WI38 (cell line): ENCODE measurements around the gene VN1R2.
A peak's percentile ranks its signal among the peaks of the same experiment; 100 is the strongest.
"Not testable (repeated sequence)": the region's sequence is repeated elsewhere in the genome, so short reads cannot be mapped to it uniquely, and the experiment has no call there.

Source experiments
- H3K4me3 ChIP-seq: 2 replicates; pipeline ENCODE4 v1.5.1; 2011; ENCODE audit warnings: low read depth, mild to moderate bottlenecking, control low read depth, low read length
- TF ChIP-seq, protein P1 (sequence below): IDR thresholded peaks from 2 replicates; pipeline ENCODE4 v1.5.1; 2012; ENCODE audit warnings: low read depth, mild to moderate bottlenecking, control low read depth, low read length

Gene VN1R2

GRCh38 chr19:53272044-53272443 lies 14.0 kb downstream of the VN1R2 start:
- H3K4me3 ChIP-seq, result no peak overlapping the region
- TF ChIP-seq, protein P1, sequence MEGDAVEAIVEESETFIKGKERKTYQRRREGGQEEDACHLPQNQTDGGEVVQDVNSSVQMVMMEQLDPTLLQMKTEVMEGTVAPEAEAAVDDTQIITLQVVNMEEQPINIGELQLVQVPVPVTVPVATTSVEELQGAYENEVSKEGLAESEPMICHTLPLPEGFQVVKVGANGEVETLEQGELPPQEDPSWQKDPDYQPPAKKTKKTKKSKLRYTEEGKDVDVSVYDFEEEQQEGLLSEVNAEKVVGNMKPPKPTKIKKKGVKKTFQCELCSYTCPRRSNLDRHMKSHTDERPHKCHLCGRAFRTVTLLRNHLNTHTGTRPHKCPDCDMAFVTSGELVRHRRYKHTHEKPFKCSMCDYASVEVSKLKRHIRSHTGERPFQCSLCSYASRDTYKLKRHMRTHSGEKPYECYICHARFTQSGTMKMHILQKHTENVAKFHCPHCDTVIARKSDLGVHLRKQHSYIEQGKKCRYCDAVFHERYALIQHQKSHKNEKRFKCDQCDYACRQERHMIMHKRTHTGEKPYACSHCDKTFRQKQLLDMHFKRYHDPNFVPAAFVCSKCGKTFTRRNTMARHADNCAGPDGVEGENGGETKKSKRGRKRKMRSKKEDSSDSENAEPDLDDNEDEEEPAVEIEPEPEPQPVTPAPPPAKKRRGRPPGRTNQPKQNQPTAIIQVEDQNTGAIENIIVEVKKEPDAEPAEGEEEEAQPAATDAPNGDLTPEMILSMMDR, result no peak

DNA sequence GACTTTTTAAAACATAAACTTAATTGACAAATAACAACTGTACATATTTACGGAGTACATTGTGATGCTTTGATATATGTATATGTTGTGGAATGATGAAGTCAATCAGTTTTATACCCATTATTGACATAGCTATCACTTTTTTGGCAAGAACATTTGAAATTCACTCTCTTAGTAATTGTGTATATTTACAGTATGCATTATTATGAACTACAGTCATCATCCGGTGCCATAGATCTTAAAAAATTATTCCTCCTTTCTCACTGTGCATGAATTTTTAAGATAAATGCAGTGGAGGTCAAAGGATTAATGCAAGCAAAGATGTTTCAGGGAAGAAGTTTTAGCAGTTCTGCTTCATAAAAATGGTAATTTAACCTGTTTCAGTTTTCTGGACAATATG lies 17.4 kb downstream of the VN1R2 start:
- H3K4me3 ChIP-seq, result no peak overlapping the region
- TF ChIP-seq, protein P1, result no peak

- not testable (repeated sequence) for H3K4me3 ChIP-seq
Observed at GRCh38 chr19:53281947-53282346, 23.9 kb downstream of the VN1R2 start.

- no peak overlapping the region for H3K4me3 ChIP-seq
- TF ChIP-seq, protein P1, result no peak
Observed at GRCh38 chr19:53285087-53285486, 27.0 kb downstream of the VN1R2 start.

DNA sequence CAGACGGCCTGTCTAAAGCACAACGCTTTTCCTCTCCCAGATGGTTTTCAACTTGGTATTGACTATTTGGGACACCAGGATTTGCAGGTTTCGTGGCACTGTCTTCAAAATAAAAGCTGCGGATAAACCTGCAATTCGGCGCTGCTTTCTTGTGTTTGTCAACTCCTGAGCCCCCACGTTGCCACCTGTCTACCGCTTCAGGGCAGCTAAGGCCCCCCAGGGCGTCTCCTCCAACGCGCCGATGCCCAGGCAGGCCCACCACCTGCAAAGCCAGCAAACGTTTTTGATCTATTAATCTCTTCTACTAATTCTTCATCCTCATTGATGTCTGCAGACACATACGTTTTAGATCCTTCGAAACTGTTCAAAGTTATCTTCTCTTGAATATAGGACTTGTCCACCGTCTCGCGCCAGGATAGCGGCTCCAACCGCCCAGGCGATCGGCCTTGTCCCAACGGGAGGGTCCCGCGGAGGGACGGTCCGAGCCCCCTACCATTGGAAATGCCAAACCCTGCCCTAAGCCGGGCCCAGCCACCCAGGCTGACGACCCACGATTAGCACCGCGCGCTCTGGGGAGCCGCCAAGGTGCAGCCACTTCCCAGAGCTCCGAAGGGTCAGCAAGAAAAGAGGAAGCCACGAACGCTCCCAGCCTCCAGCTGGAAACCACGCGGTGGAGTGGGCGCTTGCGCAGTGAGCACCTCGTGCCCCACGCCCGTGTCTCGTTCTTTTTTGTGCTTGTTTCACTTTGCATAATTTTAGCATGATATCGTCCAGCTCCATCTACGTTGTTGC lies 32.9 kb downstream of the VN1R2 start:
- TF ChIP-seq, protein P1, result no peak
- no peak overlapping the region for H3K4me3 ChIP-seq

DNA sequence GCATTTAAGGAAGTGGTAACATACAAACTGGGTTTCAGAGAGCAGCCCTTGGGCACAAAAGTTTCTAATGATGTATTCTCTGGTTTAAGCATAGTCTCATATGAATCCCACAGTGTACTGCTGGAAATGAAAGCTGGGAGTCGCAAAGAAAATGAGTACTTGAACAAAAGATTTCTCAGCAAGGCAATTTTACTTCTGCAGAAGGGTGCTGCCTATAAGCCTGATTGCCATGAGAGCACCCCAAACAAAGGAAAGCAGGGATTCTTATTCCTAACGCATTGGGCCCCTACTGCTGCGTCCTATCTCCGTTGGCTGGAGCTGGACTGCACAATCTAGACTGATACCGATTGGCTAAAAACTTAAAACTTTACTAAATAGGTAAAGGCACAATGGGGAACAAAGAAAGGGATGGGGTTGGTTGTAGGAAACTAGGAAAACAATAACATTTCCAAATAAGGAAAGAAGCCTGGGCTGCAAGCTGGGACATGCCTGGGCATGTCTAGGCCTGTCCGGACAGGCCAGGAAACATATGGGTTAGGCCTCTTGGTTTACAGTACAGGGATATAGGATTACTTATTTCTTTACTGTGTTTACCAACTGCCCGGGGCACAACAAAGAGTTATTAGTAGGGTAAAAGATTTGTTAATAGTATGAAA lies 36.8 kb downstream of the VN1R2 start:
- no peak overlapping the region for H3K4me3 ChIP-seq
- TF ChIP-seq, protein P1, result no peak

- H3K4me3 ChIP-seq, result not testable (repeated sequence)
Observed at GRCh38 chr19:53301341-53301740, 43.2 kb downstream of the VN1R2 start.

- TF ChIP-seq, protein P1, result peak; percentile 43
Observed at GRCh38 chr19:53308339-53308811, 50.3 kb downstream of the VN1R2 start.

More at GRCh38 chr19:53308339-53308811, 50.3 kb downstream of the VN1R2 start:
- H3K4me3 ChIP-seq, result no peak overlapping the region
